ENCODE results near the gene TIGD6.
"Not testable (repeated sequence)": the region's sequence is repeated elsewhere in the genome, so short reads cannot be mapped to it uniquely, and the experiment has no call there.

TIGD6 gene

GRCh38 chr5:149966946-149967345 is 33.5 kb downstream of the TIGD6 start:
- no peak for DNase-seq

- DNase-seq: no peak
Observed at GRCh38 chr5:149963729-149964128, 36.7 kb downstream of the TIGD6 start.

DNA sequence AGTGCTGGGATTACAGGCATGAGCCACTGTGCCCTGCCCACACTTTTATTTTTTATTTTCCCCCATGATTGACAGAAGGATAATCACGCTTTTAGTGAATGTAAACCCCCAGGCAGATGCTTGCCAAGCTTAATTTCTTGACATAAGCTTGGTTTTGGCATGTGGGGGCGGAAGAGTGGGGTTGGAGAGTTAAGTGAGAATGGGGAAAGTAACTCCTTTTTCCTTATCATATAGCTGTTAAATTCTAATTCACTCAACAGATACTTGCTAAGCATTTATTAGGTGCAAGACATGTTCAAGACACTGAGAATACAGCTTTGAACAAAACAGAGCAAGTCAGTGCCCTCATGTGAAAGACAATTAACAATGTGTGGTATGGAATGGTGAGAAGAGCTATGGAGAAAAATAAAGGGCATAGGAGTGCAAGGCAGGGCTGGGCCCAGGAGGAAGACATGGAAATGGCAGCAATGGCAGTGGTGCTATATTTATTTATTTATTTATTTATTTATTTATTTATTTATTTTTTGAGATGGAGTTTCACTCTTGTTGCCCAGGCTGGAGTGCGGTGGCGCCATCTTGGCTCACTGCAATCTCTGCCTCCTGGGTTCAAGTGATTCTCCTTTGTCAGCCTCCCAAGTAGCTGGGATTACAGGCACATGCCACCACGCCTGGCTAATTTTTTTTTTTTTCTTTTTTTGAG is 37.7 kb downstream of the TIGD6 start:
- no peak for DNase-seq

DNA sequence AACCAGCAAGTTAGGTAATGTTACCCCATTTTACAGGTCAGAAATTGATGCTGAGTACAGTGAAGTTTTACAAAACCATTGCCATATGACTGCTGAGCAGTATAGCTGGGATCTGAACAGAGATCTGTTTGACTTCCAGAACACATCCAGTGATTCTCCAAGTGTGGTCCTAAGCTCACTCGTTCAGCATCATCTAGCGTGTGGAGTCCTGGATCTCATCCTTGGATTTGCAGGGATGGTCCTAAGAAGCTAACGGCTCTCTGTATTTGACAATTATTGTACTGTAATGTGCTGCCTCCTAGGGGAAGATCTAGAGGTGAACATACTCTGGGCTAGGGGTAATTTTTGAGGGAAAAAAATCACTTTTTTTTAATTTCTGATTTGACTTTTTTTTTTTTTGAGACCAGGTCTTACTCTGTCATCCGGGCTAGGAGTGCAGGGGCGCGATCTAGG is 38.5 kb downstream of the TIGD6 start:
- DNase-seq: peak; percentile 27 to 35

- DNase-seq: no peak
Observed at GRCh38 chr5:149961186-149961685, 39.2 kb downstream of the TIGD6 start.

GRCh38 chr5:149960272-149961185 is 39.9 kb downstream of the TIGD6 start, which contains the start of gene SLC26A2:
SLC26A2 (plus strand) TSS chr5:149960758; CDS start chr5:149977653, 16,895 bp downstream.
- DNase-seq: peak; percentile 94 to 96

DNA sequence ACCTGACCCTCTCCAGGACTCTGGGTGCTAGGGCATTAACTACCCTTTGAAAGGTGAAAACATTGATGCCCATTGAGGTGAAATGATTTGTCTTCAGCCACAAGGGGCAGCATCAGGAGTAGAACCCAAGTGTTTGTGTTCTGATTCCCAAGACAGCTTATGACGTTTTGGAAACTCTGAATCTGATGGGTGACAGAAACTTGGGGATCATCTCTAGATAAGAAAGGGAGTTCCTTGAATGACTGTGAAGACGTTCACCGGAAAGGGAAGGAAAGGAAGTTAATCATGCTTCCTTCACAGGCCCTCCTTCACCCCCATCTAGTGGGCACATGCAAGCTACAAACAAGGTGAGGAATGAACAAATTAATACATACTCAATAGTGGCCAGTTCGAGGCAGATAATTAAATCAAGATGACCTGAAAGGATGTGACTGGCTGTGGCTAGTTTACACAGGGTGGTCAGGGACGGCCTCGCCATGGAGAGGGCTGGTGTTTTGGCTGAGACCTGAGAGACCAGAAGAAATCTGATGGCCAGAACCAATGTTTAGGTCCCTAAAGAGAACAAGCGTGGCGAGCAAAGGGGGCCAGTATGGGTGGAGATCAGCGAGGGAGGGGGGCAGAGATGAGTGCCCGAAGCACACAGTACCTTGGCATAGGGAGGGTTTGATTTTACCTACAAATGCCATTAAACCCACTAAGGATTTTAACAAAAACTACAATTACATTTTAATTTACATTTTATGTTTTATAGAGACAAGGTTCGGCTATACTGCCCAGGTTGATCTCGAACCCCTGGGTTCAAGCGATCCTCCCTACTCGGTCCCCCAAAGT is 40.8 kb downstream of the TIGD6 start:
- DNase-seq: peak; percentile 60 to 66

DNA sequence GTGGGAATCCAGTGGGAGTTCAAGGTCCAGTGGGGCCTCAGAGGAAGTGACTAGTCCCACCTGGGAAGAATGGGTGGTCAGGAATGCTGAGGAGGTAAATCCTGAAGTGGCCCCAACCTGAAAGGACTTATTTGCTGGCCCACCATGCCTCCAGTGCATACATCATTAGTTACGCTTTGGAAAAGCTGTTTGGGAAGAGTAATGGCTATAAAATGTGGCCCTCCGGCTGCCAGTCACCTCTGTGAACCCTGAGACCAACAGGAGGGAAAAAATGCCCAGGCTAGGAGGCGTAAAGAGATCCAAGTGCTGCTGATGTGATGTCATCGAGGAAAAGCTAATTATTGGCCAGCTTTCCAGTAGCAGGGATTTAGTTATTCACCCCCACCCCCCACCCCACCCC is 42.6 kb downstream of the TIGD6 start:
- no peak for DNase-seq

DNA sequence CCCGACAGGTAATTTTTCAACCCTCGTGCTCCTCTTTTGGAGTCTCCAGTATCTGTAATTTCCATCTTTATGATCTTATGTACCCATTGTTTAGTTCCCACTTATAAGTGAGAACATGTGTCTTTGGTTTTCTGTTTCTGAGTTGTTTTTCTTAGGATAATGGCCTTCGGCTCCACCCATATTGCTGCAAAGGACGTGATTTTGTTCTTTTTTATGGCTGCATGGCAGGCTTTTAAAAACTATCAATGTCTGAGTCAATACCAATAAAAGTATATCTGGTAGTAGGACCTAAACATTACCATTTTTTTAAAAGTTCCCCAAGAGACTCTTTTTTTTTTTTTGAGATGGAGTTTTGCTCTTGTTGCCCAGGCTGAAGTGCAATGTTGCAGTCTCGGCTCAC is 43.8 kb downstream of the TIGD6 start:
- DNase-seq: no peak

DNA sequence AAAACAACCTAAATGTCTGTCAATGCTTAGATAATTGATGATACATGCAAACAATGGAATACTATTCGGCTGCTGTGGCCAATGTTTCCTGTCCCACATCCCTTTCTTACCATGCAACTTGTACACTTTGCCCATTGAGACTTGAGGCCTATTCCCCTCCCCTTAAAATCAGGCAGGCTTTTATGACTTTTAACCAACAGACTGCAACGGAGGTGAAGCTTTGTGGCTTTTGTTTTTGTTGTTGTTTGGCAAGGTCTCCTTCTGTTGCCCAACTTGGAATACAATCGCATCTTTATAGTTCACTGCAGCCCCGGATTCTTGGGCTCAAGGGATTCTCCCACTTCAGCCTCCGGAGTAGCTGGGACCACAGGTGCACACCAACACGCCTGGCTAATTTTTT is 45.7 kb downstream of the TIGD6 start:
- no peak for DNase-seq

DNA sequence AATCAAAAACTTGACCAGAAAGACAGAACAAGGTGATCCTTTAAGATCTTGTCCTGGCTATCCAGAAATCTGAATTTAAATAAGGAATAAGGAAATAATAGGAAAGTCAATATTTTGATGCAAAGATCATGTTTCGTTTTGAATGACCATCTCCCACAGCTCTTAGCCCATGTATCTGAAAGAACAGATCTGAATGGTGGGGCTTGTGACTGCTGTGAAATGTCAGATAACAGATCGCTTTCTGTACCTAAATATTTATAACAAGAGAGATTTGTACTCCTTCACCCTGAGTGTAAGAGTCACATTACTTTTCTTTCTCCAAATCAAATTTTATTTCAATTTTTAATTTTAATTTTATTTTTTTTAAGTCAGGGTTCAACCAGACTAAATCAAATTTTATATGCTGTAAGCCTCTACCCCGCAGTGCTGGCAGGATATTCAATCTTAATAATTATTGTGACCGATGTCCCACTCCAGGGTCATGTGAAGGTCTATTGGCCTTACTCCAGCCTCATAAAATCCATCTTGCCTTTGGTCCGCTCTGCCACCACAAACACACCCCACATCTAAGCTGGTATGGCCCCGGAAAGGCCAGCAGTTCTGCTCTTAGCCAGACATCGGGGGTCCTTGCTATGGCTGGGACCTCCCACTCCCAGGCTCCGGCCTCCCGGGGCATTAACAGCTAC is 46.9 kb downstream of the TIGD6 start:
- DNase-seq: no peak

GRCh38 chr5:149951138-149951749 is 49.2 kb downstream of the TIGD6 start:
- no peak for DNase-seq

GRCh38 chr5:149948993-149949392 is 51.5 kb downstream of the TIGD6 start:
- DNase-seq: no peak

GRCh38 chr5:149946118-149946517 is 54.3 kb downstream of the TIGD6 start:
- DNase-seq: no peak

DNA sequence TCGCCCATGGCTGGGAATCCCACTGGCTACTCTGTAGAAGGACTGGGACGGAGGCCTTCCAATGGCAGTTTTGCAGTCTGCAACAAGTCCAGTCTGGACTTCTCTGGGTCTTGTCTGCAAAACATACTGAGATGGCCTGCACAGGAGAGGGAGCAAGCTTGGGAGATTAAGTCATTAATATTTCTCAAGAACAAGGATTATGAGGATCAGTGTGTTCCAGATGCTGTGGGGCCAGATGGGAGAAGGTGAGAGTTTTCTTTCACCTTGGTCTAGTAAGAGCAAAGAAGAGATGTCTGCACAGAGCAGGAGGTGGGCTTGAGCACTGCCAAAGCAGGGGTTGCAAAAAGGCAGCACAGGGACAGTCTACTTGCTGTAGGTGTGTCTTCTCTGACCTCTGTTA is 55.8 kb downstream of the TIGD6 start, which contains the start of gene PDE6A:
TSS of gene PDE6A (minus strand) at position 128 of the 400 bp plus-strand sequence. CDS start at position 8, 120 bp downstream.
- no peak for DNase-seq

DNA sequence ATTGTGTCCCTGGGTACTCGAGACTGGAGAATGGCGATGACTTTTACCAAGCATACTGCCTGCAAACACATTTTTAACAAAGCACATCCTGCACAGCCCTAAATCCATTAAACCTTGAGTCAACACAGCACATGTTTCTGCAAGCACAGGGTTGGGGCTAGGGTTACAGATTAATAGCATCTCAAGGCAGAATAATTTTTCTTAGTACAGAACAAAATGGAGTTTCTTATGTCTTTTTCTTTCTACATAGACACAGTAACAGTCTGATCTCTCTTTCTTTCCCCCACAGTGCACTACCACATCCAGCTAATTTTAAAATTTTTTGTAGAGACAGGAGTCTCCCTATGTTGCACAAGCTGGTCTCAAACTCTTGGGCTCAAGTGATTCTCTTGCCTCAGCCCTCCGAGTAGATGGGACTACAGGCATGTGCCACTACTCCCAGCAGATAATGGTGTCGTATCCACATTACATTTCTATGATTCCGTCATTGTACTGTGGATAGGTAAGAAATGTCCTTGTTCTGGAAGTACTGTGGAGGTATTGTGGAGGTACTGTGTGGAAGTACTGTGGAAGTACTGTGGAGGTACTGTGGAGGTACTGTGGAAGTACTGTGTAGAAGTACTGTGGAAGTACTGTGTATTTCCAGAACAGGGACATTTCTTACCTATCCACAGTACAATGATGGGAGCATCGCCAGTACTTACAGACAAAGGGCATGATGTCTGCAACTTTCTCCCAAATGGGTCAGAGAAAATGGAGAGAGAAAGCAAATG is 57.1 kb downstream of the TIGD6 start:
- DNase-seq: not testable (repeated sequence)
